ENCODE data around the gene TNS1. TPM values are rescaled to one million over a fixed set of nuclear protein-coding genes. Genes with fewer than 3 reads are reported as not detected.

Gene TNS1
- total RNA-seq, 3 donors from 2014 or later (not counting 1 experiment from before 2014, with no cell fraction given): 1.1 to 3.0 (median 2.1) TPM

DNA sequence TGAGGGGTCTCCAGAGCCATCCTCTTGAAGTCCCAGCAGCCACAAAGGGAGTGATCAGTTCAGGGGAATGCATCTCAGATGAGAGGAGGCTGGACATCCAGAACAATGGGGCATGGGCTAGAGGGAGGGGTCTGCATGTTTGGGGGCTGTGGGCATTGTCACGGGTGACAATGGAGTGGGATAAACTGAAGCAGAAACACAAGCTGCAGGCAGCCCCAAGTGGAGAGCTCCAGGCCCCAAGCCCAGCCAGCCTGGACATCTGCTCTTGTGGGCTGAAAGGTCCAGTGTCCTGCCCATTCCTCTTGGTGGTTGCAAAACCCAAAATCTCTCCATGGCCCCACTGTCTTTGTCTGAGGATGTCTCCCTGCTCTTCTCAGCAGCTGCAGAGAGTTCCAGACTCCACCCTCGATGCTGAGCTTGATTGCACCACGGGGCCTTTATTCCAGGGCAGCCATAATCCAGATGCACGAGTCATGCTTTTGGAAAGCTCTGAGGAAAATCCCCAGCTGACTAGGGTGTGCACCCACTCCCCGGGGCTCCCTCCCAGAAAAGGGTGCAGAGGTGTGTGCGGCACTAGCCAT is 149.4 kb downstream of the TNS1 start:
- whole genome bisulfite sequencing (ENCODE audit: insufficient coverage): 83% methylated on average over 6 of the region's 6 CpGs
- H3K4me3 ChIP-seq (ENCODE audit: low read length): no peak overlapping the region
- TF ChIP-seq, protein P1, sequence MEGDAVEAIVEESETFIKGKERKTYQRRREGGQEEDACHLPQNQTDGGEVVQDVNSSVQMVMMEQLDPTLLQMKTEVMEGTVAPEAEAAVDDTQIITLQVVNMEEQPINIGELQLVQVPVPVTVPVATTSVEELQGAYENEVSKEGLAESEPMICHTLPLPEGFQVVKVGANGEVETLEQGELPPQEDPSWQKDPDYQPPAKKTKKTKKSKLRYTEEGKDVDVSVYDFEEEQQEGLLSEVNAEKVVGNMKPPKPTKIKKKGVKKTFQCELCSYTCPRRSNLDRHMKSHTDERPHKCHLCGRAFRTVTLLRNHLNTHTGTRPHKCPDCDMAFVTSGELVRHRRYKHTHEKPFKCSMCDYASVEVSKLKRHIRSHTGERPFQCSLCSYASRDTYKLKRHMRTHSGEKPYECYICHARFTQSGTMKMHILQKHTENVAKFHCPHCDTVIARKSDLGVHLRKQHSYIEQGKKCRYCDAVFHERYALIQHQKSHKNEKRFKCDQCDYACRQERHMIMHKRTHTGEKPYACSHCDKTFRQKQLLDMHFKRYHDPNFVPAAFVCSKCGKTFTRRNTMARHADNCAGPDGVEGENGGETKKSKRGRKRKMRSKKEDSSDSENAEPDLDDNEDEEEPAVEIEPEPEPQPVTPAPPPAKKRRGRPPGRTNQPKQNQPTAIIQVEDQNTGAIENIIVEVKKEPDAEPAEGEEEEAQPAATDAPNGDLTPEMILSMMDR (IDR thresholded peaks at IDR 0.05): no peak
- Mint-ChIP-seq H3K27me3 (ENCODE audit: low read depth in 2 of 2) (peaks cover 0 to 9% of the 10 kb centered on the region in 2 donors), H3K9me3 (no peaks in the 10 kb centered on the region), H3K36me3 (no peaks in the 10 kb centered on the region), H3K4me1 (no peaks in the 10 kb centered on the region), H3K27ac (no peak overlapping the region), H3K4me3 (no peak overlapping the region)
- H3K4me1 ChIP-seq (ENCODE audit: control insufficient read depth, insufficient read depth, low read length): peaks cover 10% of the 10 kb centered on the region
- no peaks in the 10 kb centered on the region for H3K36me3 ChIP-seq (ENCODE audit: control insufficient read depth, insufficient read depth, low read length)
- DNase-seq (no peak), ATAC-seq (no peak)
- no peak overlapping the region for H3K27ac ChIP-seq (ENCODE audit: low read length)
- H3K9me3 ChIP-seq (ENCODE audit: control insufficient read depth, insufficient read depth, low read length): no peaks in the 10 kb centered on the region
- intact Hi-C loops (cut with micrococcal nuclease): no loop called here
- no peaks in the 10 kb centered on the region for H3K27me3 ChIP-seq (ENCODE audit: control insufficient read depth, insufficient read depth, low read length)

DNA sequence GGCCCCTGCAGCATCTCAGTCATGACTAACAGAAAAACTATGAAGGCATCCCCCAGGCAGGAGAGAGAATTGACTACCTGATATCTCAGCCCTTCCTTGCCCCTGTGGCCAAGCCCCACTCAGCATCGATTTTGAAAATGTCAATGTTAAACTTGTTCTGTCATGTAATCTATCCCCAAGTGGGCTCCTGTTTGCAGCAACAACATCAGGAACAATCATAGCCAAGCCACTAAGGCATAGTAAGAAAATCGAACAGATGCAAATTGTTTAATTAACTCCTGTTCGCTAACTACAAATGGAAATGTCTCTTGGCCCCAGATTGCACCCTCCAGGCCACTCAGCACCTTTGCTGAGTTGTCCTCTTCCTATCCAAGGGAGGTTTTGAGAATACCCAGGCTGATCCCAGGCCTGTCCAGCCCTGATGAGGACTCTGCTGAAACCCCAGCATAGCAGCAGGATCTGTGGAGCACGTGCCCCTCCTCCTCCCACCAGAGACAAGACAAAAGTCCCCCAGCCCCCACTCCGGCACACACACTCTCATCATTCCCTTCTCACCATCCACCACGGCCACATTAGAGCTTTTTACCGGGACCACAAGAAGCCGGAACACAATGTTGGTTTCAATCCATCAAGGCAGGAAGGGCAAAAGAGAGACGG is 150.1 kb downstream of the TNS1 start:
- ATAC-seq (no peak), DNase-seq (no peak)
- no peak overlapping the region for H3K27ac Mint-ChIP-seq
- H3K9me3 ChIP-seq (ENCODE audit: control insufficient read depth, insufficient read depth, low read length): no peaks in the 10 kb centered on the region
- H3K27me3 ChIP-seq (ENCODE audit: control insufficient read depth, insufficient read depth, low read length): no peaks in the 10 kb centered on the region
- no peaks in the 10 kb centered on the region for H3K9me3 Mint-ChIP-seq
- H3K4me3 Mint-ChIP-seq: no peak overlapping the region
- H3K36me3 Mint-ChIP-seq: no peaks in the 10 kb centered on the region
- WGBS (ENCODE audit: insufficient coverage): 85% methylated on average over 9 of the region's 9 CpGs
- H3K4me1 ChIP-seq (ENCODE audit: control insufficient read depth, insufficient read depth, low read length): peaks cover 10% of the 10 kb centered on the region
- no peaks in the 10 kb centered on the region for H3K36me3 ChIP-seq (ENCODE audit: control insufficient read depth, insufficient read depth, low read length)
- intact Hi-C loops (cut with micrococcal nuclease): no loop called here
- H3K4me3 ChIP-seq (ENCODE audit: low read length): no peak overlapping the region
- H3K4me1 Mint-ChIP-seq: no peaks in the 10 kb centered on the region
- TF ChIP-seq, protein P1 (IDR thresholded peaks at IDR 0.05): no peak
- H3K27me3 Mint-ChIP-seq (ENCODE audit: low read depth in 2 of 2): peaks cover 0 to 9% of the 10 kb centered on the region in 2 donors
- no peak overlapping the region for H3K27ac ChIP-seq (ENCODE audit: low read length)

DNA sequence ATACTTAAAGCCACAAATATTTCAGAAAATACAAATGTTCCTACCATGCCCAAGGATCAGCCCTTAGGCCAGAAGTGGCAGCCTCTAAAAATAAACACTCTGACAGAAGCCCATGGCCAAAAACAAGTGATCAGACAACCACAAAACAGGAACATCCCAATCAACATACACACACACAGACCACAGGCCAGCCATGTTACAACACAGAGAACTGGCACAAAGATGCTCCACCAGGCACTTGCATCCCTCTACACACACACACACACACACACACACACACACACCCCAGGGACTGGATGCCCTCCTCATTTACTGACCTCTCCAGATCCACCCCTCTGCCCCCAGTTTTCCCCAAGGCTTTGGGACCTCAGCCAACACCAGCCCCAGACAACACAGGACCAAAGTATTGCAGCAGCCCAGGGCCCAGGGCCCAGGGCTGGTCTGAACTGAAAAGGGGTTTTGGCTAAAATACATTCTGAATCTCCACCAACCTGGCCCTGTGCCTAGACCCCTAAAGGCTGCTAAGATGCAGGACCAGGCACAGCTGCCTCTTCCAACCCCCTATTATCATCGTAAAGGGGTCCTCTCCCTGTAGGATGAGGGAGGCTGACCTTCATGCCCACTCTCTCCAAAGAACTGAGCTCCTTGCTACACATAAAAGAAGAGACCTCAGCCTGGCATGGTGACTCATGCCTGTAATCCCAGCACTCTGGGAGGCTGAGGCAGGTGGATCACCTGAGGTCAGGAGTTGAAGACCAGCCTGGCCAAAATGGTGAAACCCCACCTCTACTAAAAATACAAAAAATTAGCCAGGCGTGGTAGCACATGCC is 151.4 kb downstream of the TNS1 start:
- no peaks in the 10 kb centered on the region for H3K9me3 Mint-ChIP-seq
- intact Hi-C loops (cut with micrococcal nuclease): no loop called here
- Histone ChIP-seq H3K4me3 (ENCODE audit: low read length) (no peak overlapping the region), H3K4me1 (ENCODE audit: control insufficient read depth, insufficient read depth, low read length) (peaks cover 10% of the 10 kb centered on the region), H3K36me3 (ENCODE audit: control insufficient read depth, insufficient read depth, low read length) (no peaks in the 10 kb centered on the region), H3K27me3 (ENCODE audit: control insufficient read depth, insufficient read depth, low read length) (no peaks in the 10 kb centered on the region), H3K27ac (ENCODE audit: low read length) (no peak overlapping the region), H3K9me3 (ENCODE audit: control insufficient read depth, insufficient read depth, low read length) (no peaks in the 10 kb centered on the region)
- no peaks in the 10 kb centered on the region for H3K36me3 Mint-ChIP-seq
- H3K27me3 Mint-ChIP-seq (ENCODE audit: low read depth in 2 of 2): peaks cover 0 to 9% of the 10 kb centered on the region in 2 donors
- H3K4me1 Mint-ChIP-seq: no peaks in the 10 kb centered on the region
- no peak overlapping the region for H3K27ac Mint-ChIP-seq
- 83% methylated on average over 1 of the region's 2 CpGs for WGBS (ENCODE audit: insufficient coverage)
- TF ChIP-seq, protein P1 (IDR thresholded peaks at IDR 0.05): no peak
- no peak for ATAC-seq
- no peak overlapping the region for H3K4me3 Mint-ChIP-seq
- no peak for DNase-seq
